Activated CD8-positive, alpha-beta memory T cell treated with anti-CD3 and anti-CD28 coated beads, Interleukin-2, amount 10 ng/mL, durations not matched to agents 7 days and 5 days (primary cell): Measurements from ENCODE around the gene SLC12A7. TPM values are rescaled to one million over a fixed set of nuclear protein-coding genes. Genes with fewer than 3 reads are reported as not detected.

Source experiments
- ATAC-seq: fragments of 150-1000 bp; cut with Tn5 transposase; one replicate; pipeline ENCODE4 v1.10.0; 2021; ENCODE audit warnings: moderate library complexity
- CTCF ChIA-PET: fragments of 350-600 bp; sonication (Branson Sonifier 250); formaldehyde crosslinking; loops from one replicate; lab custom pipeline; 2021; ENCODE audit warnings: antibody characterized with exemption; lab: Charles Lee
- DNase-seq: peaks from one replicate; pipeline ENCODE4 v3.0.0-alpha.2; 2020
- H3K27ac Mint-ChIP-seq: one replicate; pipeline ENCODE4 v1.8.0; 2021; ENCODE audit warnings: mild to moderate bottlenecking, mixed read lengths
- H3K27me3 Mint-ChIP-seq: one replicate; pipeline ENCODE4 v1.8.0; 2021; ENCODE audit warnings: mixed read lengths
- H3K36me3 Mint-ChIP-seq: one replicate; pipeline ENCODE4 v1.8.0; 2021; ENCODE audit warnings: mild to moderate bottlenecking, mixed read lengths
- H3K4me1 Mint-ChIP-seq: one replicate; pipeline ENCODE4 v1.8.0; 2021; ENCODE audit warnings: mixed read lengths
- H3K4me3 Mint-ChIP-seq: one replicate; pipeline ENCODE4 v1.8.0; 2021; ENCODE audit warnings: mild to moderate bottlenecking, moderate library complexity, mixed read lengths
- H3K9me3 Mint-ChIP-seq: one replicate; pipeline ENCODE4 v1.8.0; 2022; ENCODE audit warnings: low read depth, mixed read lengths
- total RNA-seq, 2 experiments: library from RNA; stranded (reverse); gene quantifications; one replicate each; pipeline ENCODE4 v1.2.3, GENCODE V29; 2021

Gene SLC12A7
- total RNA-seq, 2 experiments from 2014 or later: 6.6 to 12.2 TPM

DNA sequence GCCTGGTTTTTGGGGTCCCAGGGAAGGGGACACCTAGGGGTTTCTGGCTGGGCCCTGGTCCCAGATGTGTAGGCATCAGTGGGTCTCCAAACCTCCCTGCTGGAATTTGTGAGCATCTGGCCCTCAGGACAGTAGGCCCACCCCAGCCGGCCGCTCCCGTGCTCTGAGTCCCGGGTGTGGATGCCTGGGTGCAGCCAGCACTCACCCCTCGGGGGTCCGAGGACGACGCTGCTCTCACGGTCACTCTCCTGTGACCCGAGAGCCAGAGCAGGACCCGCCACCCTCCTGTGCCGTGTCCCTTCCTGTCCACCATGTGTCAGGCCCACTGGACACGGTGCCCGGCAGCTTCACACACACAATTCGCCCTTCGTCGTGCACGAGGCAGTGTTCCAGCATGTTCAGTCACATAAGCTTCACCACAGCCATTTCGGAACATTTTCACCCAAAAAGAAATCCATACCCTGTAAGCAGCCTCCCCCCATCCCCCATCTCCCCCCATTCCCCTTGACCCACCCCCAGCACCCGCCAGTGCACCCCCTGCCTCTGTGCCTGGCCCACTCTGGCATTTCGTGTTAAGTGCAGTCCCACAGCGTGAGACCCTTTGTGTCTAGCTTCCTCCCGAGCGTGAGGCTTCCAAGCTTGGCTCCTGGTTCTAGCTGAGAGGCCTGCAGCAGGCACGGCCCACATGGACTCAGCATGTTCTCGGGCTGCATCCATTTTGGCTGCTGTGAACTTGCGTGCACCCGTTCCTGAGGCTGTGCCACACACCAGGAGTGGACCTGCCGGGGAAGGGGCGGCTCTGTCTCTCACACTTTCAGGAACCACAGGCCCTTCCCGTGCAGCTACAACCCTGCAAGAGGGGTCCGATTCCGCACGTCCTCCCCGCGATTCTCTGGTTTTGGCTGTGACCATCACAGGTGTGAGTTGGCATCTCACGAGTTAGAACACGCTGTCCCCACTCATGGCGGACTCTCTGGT lies 62.7 kb downstream of the SLC12A7 start:
- CTCF ChIA-PET: no interaction called here
- Mint-ChIP-seq H3K9me3 (peaks cover 41% of the 10 kb centered on the region), H3K27me3 (no peaks in the 10 kb centered on the region), H3K27ac (no peak overlapping the region), H3K4me1 (no peaks in the 10 kb centered on the region), H3K4me3 (no peak overlapping the region), H3K36me3 (peaks cover 7% of the 10 kb centered on the region)
- no peak for ATAC-seq
- DNase-seq: no peak

DNA sequence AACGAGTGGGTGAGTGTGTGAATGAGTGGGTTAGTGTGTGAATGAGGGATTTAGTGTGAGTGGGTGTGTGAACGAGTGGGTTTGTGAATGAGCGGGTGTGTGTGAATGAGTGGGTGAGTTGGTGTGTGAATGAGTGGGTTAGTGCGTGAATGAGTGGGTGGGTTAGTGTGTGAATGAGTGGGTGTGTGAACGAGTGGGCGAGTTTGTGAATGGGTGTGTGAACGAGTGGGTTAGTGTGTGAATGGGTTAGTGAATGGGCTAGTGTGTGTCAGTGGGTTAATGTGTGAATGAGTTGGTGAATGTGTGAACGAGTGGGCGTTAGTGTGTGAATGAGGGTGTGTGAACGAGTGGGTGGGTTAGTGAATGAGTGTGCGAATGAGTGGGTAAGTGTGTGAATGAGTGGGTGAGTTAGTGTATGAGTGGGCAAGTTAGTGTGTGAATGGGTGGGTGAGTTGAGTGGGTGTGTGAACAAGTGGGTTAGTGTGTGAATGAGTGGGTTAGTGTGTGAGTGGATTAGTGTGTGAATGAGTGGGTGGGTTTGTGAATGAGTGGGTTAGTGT lies 63.6 kb downstream of the SLC12A7 start:
- CTCF ChIA-PET: no interaction called here

DNA sequence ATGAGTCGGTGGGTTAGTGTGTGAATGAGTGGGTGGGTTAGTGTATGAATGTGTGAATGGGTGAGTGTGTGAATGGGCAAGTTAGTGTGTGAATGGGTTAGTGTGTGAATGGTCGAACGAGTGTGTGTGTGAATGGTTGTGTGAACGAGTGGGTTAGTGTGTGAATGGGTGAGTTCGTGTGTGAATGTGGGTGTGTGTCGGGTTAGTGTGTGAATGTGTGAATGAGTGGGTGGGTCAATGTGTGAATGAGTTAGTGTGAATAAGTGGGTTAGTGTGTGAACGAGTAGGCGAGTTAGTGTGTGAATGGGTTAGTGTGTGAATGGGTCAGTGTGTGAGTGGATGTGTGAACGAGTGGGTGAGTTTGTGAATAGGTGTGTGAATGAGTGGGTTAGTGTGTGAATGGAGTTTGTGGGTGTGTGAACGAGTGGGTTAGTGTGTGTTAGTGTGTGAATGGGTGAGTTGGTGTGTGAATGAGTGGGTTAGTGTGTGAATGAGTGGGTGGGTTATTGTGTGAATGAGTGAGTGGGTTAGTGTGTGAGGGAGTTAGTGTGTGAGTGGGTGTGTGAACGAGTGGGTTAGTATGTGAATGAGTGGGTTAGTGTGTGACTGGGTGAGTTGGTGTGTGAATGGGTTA lies 64.4 kb downstream of the SLC12A7 start:
- H3K36me3 Mint-ChIP-seq: peaks cover 7% of the 10 kb centered on the region
- DNase-seq (no peak), ATAC-seq (no peak)
- peaks cover 58% of the 10 kb centered on the region for H3K9me3 Mint-ChIP-seq
- CTCF ChIA-PET: no interaction called here
- H3K4me3 Mint-ChIP-seq: no peak overlapping the region
- H3K4me1 Mint-ChIP-seq: no peaks in the 10 kb centered on the region
- no peaks in the 10 kb centered on the region for H3K27me3 Mint-ChIP-seq
- H3K27ac Mint-ChIP-seq: no peak overlapping the region

More for the DNA sequence above, 63.6 kb downstream of the SLC12A7 start:
- DNase-seq (no peak), ATAC-seq (no peak)
- Mint-ChIP-seq H3K9me3 (peaks cover 50% of the 10 kb centered on the region), H3K36me3 (peaks cover 7% of the 10 kb centered on the region), H3K27me3 (no peaks in the 10 kb centered on the region), H3K27ac (no peak overlapping the region), H3K4me1 (no peaks in the 10 kb centered on the region), H3K4me3 (no peak overlapping the region)

DNA sequence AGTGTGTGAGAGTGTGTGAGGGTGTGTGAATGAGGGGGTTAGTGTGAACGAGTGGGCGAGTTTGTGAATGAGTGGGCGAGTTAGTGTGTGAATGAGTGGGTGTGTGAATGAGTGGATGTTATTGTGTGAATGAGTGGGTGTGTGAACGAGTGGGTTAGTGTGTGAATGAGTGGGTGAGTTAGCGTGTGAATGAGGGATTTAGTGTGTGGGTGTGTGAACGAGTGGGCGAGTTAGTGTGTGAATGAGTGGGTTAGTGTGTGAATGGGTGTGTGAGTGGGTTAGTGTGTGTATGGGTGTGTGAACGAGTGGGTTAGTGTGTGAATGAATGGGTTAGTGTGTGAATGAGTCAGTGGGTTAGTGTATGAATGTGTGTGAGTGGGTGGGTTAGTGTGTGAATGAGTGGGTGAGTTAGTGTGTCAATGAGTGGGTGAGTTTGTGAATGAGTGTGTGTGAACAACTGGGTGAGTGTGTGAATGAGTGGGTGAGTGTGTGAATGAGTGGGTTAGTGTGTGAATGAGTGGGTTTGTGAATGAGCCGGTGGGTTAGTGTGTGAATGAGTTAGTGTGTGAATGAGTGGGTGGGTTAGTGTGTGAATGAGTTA lies 65.8 kb downstream of the SLC12A7 start:
- no peak for DNase-seq
- CTCF ChIA-PET: no interaction called here

DNA sequence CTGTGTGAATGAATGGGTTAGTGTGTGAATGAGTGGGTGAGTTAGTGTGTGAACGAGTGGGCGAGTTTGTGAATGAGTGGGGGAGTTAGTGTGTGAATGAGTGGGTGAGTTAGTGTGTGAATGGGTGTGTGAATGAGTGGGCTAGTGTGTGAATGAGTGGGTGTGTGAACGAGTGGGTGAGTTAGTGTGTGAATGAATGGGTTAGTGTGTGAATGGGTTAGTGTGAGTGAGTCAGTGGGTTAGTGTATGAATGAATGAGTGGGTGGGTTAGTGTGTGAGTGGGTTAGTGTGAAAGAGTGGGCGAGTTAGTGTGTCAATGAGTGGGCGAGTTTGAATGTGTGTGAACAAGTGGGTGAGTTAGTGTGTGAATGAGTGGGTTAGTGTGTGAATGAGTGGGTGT lies 67.7 kb downstream of the SLC12A7 start:
- no peak overlapping the region for H3K4me3 Mint-ChIP-seq
- H3K9me3 Mint-ChIP-seq: peaks cover 74% of the 10 kb centered on the region
- ATAC-seq (no peak), DNase-seq (no peak)
- H3K27me3 Mint-ChIP-seq: no peaks in the 10 kb centered on the region
- CTCF ChIA-PET: no interaction called here
- no peak overlapping the region for H3K27ac Mint-ChIP-seq
- no peaks in the 10 kb centered on the region for H3K4me1 Mint-ChIP-seq
- H3K36me3 Mint-ChIP-seq: peaks cover 10% of the 10 kb centered on the region

More for the DNA sequence above, 65.8 kb downstream of the SLC12A7 start:
- H3K9me3 Mint-ChIP-seq: peaks cover 72% of the 10 kb centered on the region
- no peak for ATAC-seq
- no peaks in the 10 kb centered on the region for H3K27me3 Mint-ChIP-seq
- no peak overlapping the region for H3K4me3 Mint-ChIP-seq
- H3K27ac Mint-ChIP-seq: no peak overlapping the region
- H3K4me1 Mint-ChIP-seq: no peaks in the 10 kb centered on the region
- H3K36me3 Mint-ChIP-seq: peaks cover 8% of the 10 kb centered on the region

DNA sequence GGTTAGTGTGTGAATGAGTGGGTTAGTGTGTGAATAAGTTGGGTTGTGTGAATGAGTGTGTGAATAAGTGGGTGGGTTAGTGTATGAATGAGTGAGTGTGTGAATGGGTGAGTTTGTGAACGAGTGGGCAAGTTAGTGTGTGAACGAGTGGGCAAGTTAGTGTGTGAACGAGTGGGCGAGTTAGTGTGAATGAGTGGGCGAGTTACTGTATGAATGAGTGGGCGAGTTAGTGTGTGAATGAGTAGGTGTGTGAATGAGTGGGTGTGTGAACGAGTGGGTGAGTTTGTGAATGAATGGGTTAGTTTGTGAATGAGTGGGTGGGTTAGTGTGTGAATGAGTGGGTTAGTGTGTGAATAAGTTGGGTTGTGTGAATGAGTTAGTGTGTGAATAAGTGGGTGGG lies 68.5 kb downstream of the SLC12A7 start:
- H3K27me3 Mint-ChIP-seq: no peaks in the 10 kb centered on the region
- H3K36me3 Mint-ChIP-seq: peaks cover 10% of the 10 kb centered on the region
- no peaks in the 10 kb centered on the region for H3K4me1 Mint-ChIP-seq
- DNase-seq: no peak
- H3K4me3 Mint-ChIP-seq: no peak overlapping the region
- CTCF ChIA-PET: no interaction called here
- no peak overlapping the region for H3K27ac Mint-ChIP-seq
- H3K9me3 Mint-ChIP-seq: peaks cover 71% of the 10 kb centered on the region
- no peak for ATAC-seq

DNA sequence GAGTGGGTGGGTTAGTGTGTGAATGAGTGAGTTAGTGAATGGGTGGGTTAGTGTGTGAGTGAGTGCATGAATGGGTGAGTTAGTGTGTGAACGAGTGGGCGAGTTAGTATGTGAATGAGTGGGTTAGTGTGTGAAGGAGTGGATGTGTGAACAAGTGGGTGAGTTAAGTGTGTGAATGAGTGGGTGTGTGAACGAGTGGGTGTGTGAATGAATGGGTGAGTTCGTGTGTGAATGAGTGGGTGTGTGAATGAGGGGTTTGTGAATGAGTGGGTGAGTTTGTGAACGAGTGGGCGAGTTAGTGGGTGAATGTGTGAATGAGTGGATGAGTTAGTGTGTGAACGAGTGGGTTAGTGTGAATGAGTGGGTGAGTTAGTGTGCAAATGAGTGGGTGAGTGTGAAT lies 69.2 kb downstream of the SLC12A7 start:
- Mint-ChIP-seq H3K9me3 (peaks cover 67% of the 10 kb centered on the region), H3K4me3 (no peak overlapping the region), H3K27ac (no peak overlapping the region), H3K36me3 (peaks cover 10% of the 10 kb centered on the region), H3K27me3 (no peaks in the 10 kb centered on the region), H3K4me1 (no peaks in the 10 kb centered on the region)
- ATAC-seq: no peak
- DNase-seq: no peak
- CTCF ChIA-PET: no interaction called here

DNA sequence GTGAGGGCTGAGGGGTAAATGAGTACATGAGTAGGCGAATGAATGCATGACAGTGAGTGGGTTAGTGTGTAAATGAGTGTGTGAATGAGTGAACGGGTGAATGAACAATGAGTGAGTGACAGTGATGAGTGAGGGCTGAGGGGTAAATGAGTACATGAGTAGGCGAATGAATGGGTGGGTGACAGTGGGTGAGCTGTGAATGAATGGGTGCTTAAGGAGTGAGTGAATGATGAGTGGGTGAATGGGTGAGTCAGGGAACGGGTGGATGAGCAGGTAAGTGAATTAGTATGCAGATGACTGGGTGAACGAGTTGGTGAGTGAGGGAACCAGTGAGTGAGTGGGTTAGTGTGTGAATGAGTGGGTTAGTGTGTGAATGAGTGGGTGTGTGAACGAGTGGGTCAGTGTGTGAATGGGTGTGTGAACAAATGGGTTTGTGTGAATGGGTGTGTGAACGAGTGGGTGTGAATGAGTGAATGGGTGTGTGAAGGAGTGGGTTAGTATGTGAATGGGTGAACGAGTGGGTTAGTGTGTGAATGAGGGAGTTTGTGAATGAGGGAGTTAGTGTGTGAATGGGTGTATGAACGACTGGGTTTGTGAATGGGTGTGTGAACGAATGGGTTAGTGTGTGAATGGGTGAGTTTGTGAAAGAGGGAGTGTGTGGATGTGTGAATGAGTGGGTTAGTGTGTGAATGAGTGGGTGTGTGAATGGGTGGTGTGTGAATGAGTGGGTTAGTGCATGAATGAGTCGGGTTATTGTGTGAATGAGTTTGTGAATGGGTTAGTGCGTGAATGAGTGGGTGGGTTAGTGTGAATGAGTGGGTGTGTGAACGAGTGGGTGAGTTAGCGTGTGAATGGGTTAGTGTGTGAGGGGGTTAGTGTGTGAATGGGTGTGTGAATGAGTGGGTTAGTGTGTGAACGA lies 70.4 kb downstream of the SLC12A7 start:
- H3K4me1 Mint-ChIP-seq: no peaks in the 10 kb centered on the region
- no peak overlapping the region for H3K27ac Mint-ChIP-seq
- H3K4me3 Mint-ChIP-seq: no peak overlapping the region
- DNase-seq (no peak), ATAC-seq (no peak)
- CTCF ChIA-PET: no interaction called here
- no peaks in the 10 kb centered on the region for H3K27me3 Mint-ChIP-seq
- H3K9me3 Mint-ChIP-seq: peaks cover 56% of the 10 kb centered on the region
- peaks cover 10% of the 10 kb centered on the region for H3K36me3 Mint-ChIP-seq

DNA sequence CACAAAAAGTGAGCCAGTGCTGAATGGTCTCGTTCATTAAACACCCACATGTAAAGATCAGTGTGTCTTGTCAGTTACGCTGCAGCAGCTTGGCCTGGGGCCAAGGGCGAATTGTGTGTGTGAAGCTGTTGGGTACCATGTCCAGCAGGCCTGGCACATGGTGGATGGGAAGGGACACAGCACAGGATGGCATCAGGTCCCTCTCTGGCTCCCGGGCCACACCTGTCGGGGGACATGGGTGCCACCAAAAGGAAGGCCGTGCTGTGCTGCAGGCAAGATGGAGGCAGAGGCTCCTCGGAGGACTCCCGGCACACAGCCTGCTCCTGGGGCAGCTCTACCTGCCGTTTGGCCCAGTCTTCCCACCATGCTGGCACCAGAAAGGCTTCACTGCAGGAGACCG lies 71.3 kb downstream of the SLC12A7 start:
- no peak for ATAC-seq
- H3K36me3 Mint-ChIP-seq: peaks cover 10% of the 10 kb centered on the region

DNA sequence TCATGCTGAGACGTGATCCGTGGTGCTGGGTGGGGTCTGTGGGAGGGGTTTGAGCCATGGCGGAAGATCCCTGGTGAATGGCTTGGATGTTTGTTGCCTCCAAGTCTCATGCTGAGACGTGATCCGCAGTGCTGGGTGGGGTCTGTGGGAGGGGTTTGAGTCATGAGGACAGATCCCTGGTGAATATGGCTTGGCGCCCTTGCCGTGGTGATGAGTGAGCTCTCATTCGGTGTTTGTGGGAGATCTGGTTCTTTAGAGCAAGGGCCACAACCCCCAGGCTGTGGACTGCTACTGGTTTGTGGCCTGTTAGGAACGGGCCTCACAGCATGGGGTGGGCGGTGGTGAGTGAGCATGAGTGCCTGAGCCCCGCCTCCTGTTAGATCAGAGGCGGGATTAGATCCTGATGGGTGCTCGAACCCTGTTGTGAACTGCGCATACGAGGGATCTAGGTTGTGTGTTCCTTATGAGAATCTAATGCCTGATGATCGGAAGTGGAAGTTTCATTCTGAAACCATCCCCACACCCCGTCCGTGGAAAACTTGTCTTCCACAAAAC lies 72.1 kb downstream of the SLC12A7 start:
- CTCF ChIA-PET: no interaction called here
- peaks cover 40% of the 10 kb centered on the region for H3K9me3 Mint-ChIP-seq
- H3K4me1 Mint-ChIP-seq: no peaks in the 10 kb centered on the region
- no peak overlapping the region for H3K4me3 Mint-ChIP-seq
- no peak overlapping the region for H3K27ac Mint-ChIP-seq
- no peaks in the 10 kb centered on the region for H3K27me3 Mint-ChIP-seq
- ATAC-seq (no peak), DNase-seq (no peak)
- H3K36me3 Mint-ChIP-seq: peaks cover 3% of the 10 kb centered on the region

More for the DNA sequence above, 71.3 kb downstream of the SLC12A7 start:
- H3K4me1 Mint-ChIP-seq: no peaks in the 10 kb centered on the region
- H3K27me3 Mint-ChIP-seq: no peaks in the 10 kb centered on the region
- H3K4me3 Mint-ChIP-seq: no peak overlapping the region
- DNase-seq: no peak
- CTCF ChIA-PET: no interaction called here
- peaks cover 47% of the 10 kb centered on the region for H3K9me3 Mint-ChIP-seq
- no peak overlapping the region for H3K27ac Mint-ChIP-seq

DNA sequence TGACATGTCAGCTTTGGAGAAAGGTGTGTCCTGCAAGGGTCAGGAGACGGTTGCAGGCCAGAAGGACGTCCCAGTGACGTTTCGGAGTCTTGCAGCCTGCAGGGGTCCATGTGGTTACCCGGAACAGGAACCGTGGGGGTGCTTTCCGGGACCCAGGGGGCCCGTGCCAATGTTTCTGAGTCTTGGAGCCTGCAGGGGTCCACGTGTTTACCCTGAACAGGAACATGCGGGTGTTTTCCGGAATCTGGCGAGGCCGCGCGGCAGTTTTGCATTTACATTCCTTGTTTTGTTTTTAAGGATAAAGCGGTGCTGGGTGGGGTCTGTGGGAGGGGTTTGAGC lies 72.7 kb downstream of the SLC12A7 start:
- Mint-ChIP-seq H3K9me3 (peaks cover 35% of the 10 kb centered on the region), H3K36me3 (peaks cover 3% of the 10 kb centered on the region), H3K4me1 (no peaks in the 10 kb centered on the region), H3K27ac (no peak overlapping the region), H3K4me3 (no peak overlapping the region), H3K27me3 (no peaks in the 10 kb centered on the region)
- CTCF ChIA-PET: no interaction called here
- ATAC-seq (no peak), DNase-seq (no peak)

DNA sequence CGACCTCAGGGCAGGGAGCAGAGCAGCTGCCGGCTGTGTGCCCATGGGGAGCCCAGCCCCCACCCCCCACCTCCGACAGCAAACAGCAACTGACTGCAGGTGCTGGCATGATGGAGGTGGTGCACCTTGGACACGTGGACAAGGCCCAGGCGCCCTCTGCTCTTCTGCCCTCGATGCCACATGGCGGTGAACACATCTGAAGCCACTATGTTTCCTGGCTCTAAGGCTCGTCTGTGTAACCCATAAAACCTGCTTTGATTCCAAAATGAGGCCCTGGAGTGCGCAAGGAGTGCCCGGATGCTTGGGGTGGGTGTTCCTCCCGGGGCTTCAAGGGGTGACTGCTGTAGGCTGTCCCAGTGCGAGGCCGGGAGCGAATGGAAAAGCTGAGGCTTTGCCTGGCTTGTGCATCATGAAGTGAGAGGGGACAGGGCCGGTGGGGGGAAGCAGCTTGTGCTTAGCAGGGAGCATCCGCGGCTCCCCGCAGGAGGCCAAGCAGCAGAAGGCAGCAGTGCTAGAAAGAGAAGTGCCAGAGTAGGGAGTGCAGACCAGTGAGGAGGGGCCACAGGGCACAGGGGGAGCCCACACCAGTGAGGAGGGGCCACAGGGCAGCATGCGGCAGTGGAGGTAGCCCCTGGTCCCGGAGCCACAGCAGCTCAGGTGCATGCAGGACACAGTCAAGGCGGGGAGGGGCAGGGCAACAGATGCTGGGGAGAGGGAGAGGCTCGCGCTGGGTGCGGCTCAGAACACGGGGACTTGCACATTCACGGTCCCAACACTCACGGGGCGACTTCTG lies 73.2 kb downstream of the SLC12A7 start:
- Mint-ChIP-seq H3K4me1 (no peaks in the 10 kb centered on the region), H3K27me3 (no peaks in the 10 kb centered on the region), H3K9me3 (peaks cover 29% of the 10 kb centered on the region), H3K36me3 (peaks cover 3% of the 10 kb centered on the region), H3K4me3 (no peak overlapping the region), H3K27ac (no peak overlapping the region)
- no peak for ATAC-seq
- no peak for DNase-seq
- CTCF ChIA-PET: no interaction called here
